Glomerular visceral epithelial cell (primary cell): Measurements from ENCODE around the gene UGGT2.
"Not testable (repeated sequence)": the region's sequence is repeated elsewhere in the genome, so short reads cannot be mapped to it uniquely, and the experiment has no call there.

Source experiments
- DNase-seq: peaks from one replicate; pipeline ENCODE4 v3.0.0-alpha.2; 2016; ENCODE audit errors: extremely low spot score

The UGGT2 gene

DNA sequence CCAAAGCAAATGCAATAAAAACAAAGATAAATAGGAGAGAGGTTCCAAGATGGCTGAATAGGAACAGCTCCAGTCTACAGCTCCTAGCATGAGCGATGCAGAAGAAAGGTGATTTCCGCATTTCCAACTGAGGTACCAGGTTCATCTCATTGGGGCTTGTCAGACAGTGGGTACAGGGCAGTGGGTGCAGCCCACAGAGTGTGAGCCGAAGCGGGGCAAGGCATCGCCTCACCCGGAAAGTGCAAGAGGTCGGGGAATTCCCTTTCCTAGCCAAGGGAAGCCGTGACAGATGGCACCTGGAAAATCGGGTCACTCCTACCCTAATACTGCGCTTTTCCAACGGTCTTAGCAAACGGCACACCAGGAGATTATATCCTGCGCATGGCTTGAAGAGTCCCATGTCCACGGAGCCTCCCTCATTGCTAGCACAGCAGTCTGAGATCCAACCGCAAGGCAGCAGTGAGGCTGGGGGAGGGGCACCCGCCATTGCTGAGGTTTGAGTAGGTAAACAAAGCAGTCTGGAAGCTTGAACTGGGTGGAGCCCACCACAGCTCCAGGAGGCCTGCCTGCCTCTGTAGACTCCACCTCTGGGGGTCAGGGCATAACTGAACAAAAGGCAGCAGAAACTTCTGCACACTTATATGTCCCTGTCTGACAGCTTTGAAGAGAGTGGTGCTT, 6.6 kb downstream of the UGGT2 start:
- not testable (repeated sequence) for DNase-seq

DNA sequence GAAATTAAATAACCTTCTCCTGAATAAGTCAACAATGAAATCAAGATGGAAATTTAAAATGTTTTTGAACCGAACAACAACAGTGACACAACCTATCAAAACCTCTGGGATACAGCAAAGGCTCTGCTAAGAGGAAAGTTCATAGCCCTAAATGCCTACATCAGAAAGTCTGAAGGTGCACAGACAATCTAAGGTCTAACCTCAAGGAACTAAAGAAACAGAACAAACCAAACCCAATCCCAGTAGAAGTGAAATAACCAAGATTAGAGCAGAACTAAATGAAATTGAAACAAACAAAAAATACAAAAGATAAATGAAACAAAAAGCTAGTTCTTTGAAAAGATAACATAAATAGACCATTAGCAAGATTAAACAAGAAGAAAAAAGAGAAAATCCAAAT, 9.0 kb downstream of the UGGT2 start:
- no peak for DNase-seq

DNA sequence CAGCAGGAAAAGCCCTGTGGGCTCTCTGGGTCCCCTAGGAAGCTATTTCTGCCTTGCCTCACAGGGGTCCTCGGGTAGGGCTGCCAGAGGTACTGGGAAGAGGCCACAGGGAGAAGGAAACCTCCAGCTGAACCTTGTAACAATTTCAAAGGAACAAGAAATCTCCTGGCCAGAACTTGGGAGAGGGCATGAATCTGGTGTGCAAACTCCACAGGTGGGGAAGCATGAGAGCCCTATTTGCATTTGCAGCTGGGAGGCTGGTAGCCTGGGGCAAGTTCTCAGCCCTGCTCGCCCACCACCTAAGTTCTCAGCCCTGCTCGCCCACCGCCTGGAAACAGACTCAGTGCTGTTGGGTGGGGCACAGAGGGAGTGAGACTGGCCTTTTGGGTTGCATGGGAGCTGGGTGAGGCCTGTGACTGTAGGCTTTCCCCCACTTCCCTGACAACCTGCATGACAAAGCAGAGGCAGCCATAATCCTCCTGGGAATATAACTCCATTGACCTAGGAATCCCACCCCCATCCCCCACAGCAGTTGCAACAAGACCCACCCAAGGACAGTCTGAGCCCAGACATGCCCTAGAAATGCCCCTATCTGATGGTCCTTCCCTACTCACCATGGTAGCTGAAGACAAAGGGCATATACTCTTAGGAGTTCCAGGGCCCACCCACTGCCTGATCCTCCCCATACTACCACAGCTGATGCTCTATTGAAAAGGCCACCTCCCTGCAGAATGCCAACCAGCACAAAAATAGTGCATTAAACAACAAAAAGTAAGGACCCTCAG, 11.7 kb downstream of the UGGT2 start:
- no peak for DNase-seq

DNA sequence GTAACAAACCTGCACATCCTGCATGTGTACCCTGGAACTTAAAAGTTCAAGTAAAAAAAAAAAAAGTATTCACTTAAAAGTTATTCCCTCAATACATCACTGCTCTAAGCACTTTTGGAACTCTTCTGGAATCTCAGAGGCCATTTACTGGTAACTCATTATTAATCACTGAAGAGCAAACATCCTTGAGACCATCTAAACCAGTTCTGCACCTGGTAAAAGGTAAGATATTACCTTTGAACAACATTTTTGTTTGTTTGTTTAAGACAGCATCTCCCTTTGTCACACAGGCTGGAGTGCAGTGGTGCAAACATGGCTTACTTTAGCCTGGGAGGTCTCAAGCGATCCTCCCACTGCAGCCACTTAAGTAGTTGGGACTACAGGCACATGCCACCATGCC, 16.7 kb downstream of the UGGT2 start:
- no peak for DNase-seq

DNA sequence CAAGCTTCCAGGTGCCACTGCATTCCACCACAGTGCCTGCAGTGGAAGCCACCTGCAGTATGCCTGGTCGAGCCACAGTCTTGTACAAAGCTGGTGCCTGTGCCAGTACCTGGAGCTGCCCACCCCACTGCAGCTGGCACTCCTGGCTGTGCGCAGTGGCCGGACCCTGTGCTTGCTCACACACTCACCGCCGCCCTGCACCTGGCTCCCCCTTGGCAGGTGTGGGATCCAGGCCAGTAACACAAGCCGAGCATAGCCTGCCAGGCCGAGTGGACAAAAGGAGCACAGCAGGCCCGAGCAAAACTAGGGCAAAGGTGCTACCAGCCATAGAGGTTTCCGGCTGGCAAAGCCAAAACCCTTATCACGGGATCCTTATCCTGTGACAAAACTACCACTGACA, 18.5 kb downstream of the UGGT2 start:
- no peak for DNase-seq

DNA sequence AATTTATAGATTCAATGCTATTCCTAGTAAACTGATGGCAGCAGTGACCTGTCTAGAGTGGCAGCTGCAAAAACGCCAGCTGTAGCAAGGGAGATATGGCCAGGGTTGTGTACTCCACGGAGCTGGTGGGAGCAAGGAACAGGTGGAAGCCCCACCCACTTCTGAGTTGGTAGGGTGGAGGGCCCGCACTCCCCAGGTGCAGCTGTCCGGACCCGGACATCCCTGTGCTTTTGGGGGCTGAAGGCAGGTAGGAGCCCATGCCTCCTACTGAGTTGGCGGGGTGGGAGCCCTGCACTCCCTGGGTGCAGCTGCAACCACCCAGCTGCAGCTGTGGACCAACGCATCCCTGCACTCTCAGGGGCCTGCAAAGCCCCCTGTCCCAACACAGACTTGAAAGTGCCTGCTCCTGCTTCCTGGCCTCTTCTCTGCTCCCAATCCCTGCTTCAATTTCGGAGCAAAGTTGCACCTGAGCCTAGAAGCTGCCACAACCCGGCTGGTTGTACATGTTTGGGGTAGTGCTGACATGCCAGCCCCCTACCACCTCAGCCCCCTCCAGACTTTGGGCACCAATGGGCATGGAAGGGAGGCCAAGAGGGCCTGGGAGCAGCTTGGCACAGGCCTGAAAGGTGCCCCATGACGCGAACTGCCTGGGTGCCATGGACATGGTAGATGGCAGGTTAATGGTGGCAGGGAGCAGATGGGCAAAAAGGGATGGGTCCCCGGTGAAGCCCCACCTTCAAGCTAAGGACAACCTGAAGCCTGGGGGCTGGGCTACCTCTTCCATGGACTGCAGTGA, 19.8 kb downstream of the UGGT2 start:
- DNase-seq = no peak

DNA sequence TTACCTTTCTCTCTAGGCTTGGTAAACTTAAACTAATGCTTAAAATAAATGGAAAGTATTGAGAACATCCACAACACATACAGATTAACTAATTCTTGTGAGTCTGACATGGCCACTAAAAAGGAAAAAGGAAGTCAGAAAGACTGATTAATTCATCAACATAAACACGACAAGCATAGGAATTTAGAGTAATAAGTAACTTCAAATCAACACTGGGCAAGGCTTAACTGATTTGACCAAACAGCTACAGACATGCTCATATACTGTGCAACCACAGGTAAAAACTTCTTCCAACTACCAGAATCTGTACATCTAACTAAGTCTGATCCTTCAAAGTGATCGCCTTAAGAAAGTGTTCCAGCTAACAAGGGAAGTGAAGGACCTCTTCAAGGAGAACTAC, 20.5 kb downstream of the UGGT2 start:
- no peak for DNase-seq

DNA sequence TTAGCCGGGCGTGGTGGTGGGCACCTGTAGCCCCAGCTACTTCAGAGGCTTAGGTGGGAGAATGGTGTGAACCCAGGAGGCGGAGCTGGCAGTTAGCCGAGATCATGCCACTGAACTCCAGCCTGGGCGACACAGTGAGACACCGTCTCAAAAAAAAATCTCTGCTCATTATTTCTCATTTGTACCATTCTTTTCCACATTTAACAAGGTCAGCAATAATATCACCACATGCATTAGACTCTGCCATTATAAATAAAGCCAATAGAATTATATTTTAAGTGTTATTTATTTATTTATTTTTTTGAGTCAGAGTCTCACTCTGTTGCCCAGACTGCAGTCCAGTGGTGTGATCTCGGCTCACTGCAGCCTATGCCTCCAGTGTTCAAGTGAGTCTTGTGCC, 24.2 kb downstream of the UGGT2 start:
- no peak for DNase-seq

DNA sequence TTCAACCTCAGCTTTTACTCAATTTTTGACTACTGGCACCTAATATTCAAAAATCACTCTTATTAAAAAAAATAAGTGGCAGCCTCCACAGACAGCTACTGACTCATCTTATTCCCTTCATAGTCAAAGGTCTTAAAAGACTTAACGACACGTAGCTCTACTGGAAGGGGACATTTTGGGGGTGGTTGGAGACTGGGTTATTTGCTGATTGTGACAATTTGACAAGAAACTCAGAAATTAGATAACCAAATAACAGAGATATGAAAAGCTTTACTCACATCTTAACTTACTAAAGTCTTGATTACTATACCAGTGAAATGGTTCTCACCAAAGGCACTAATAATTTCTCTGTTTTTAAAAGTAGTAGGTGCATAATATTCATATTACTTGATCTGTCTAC, 25.7 kb downstream of the UGGT2 start:
- DNase-seq = no peak

DNA sequence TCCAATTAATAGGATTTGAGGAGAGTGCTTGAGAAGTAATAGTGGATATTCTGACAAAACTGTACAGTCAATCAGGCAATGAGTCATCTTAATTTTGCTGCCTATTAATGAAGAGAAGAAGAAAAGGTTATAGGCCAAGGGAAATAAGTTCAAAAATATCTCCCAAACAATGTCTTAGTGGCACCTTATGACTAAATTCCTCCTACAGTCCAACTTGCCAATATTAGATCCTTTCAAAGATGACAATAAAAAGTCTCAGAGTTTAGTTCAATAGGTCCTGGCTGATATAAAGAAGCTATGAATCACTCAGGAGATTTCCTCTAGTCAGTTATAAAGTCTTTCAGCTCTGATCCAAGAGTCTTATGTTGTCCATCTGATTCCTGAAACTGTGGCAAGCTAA, 27.9 kb downstream of the UGGT2 start:
- DNase-seq = no peak

DNA sequence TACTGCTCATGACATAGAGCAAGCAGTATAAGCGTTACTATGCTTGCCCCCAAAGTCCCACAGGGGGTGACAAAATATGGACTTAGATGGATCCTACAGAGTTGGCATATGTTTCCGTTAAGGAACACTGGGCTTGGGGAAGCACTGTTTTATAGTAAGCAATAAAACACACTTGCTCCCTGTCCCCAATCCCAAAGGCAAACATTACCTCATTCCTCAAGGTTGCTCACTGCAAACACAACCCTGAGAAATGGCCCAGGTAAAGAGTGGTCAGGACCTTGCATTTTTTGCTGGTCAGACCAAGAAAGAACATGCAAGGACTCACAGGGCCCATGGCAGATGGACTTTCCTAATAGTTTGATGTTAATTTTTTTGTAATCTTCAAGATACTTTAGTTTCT, 32.3 kb downstream of the UGGT2 start:
- DNase-seq = no peak

DNA sequence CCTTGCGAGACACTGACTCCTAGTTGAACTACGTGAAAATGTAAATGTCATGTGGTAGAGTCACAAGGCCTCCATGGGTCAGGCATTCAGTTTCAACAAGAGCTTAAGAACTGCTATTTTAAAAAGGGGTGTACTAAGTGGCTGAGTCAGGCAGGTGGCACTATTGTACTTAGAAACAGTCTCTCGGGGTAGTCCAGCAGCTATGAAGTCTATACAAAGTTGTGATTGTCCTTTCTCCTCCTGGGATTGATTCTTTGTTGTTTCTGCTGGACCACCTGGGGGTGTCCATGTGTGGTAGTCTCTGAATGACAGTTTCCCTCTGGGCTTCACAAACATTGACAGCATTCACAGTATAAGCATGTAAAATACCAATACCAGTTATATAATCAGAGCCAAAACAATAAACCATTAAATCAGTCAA, 33.0 kb downstream of the UGGT2 start:
- peak; percentile 58 for DNase-seq

DNA sequence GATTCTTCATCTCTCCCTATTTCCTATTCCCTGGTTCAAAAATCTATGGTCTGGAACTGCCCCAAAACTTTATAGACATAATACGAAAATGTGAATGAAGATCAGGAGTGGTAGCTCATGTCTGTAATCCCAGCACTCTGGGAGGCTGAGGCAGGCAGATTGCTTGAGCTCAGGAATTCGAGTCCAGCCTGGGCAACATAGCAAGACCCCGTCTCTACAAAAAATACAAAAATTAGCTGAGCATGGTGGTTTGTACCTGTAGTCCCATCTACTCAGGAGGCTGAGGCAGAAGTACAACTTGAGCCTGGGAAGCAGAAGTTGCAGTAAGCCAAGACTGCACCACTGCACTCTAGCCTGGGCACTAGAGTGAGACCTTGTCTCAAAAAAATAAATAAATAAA, 35.1 kb downstream of the UGGT2 start:
- DNase-seq = no peak

DNA sequence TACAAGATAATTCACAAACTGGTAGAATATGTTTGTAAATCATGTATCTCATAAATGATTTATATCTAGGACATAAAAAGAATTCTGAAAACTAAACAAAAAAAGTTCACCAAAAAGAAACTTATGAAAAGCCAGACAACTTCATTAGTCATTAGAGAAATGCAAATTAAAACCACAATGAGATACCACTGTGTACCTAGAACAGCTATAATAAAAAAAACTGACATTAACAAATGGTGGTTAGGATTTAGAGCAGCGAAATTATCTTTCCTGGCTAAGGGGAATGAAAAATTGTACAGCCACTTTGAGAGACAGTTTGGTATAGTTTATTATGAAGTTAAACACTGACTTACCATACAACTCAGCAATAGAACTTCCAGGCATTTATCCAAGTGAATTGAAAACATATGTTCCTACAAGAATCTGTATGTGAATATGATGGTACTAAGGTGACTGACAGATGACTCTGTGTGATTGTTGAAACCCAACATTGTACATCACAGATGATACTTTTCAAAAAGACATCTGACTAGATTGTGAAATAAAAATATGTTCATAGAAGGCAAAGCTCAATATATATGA, 41.8 kb downstream of the UGGT2 start:
- no peak for DNase-seq

DNA sequence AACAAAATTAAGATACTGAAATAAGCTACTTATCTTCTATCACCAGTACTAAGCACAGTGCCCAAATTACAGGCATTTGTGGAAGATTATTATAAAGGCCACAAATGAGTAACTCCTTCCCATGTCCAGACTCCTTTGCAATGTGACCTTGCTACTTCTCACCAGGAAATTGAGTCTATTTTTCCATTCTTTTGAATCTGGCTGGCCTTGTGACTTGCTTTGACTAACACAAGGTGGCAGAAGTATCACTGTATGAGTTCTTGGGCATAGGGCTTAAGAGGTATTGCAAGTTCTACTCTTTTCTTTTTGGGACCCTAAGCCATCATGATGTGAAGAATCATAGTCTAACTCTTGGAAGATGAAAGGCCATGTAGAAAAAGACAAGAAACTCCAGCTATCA, 49.9 kb downstream of the UGGT2 start:
- DNase-seq = no peak

DNA sequence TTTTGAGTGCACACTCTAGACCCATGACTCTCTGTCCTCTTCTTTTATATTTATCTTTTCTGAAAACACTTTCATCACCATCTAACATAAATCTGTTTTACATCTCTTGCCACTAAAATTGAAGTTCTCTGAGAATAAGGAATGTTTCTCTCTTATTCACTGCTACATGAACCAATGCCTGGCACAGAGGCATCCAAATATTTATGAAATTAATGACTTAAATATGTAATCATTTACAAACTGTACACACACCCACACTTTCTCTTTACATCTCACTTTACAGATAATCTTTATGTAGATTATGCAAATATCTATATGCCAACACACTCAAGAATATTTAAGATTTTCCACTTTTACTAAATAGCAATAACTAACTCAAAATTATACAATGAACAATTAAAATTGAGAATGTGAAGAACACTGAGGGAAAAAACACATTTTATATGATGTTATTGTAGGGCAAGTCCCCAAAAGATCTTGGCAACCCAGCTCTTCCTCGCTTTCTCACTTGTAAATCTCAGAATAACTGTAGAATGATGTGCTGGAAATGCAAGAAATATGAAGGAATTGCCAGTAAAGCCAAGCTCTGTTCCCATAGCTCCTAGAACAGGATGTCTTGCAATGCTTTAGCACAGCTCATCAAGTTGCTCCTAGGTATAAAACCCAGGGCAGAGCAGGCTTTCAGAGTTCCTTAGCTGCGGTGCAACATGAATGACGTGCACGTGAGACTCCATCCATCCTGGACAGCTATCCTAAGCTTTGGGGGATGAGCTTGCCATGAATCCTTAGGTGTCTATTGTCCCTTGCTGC, 50.7 kb downstream of the UGGT2 start:
- DNase-seq = no peak

DNA sequence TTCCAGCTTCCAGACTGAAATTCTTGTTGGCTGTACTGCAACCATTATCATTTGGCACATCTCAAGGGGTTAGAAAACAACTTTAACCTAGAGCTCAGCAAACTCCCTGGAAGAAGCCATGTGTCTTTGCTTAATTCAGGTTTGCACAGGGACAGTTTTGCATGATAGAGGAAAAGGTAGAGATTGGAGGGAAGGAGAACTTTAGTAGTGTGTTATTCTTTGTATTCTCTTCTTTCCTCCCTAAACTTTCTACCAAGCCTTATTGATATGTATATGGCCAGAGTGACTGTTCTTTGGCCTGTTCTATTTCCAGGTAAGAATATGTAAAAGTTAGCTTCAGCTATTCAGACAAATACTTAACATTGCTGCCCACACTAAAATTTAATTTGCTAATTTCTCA, 53.1 kb downstream of the UGGT2 start:
- no peak for DNase-seq

DNA sequence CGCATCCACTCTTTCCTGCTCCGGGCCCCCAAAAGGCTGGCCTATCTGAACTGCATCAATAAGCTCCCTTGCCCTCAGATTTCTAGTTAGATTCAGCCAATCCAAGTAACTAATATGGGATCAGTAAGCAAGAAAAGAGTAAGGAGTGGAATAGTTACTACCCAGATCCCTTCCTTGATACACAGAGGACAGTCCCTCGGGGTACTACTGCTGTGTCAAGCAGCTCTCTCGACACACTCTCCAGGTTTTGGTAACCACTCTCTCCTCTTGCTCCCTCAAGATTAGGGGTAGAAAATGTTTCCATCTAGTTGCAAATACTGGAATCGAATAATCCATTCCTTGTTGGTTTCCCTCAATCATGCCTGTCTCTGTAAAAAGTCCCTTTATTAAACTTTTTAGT, 65.4 kb downstream of the UGGT2 start:
- DNase-seq = no peak

DNA sequence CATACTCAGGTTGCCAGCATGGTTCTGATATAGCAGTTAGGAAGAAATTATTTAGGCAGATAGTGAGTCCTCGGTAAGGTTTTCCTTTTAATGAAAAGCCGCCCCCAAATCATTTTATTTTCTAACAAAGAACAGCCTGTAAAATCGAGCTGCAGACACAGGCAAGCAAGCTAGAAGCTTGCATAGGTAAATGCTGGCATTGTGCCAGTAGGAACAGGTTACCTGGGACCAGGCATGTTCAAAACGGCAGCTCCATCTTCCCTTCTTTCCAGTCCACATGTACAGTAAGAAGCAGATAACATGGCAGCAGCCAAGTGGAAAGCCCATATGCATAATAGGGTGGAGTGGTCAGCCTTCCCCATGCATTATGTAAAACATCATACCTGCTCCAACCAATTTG, 71.1 kb downstream of the UGGT2 start:
- DNase-seq = no peak

DNA sequence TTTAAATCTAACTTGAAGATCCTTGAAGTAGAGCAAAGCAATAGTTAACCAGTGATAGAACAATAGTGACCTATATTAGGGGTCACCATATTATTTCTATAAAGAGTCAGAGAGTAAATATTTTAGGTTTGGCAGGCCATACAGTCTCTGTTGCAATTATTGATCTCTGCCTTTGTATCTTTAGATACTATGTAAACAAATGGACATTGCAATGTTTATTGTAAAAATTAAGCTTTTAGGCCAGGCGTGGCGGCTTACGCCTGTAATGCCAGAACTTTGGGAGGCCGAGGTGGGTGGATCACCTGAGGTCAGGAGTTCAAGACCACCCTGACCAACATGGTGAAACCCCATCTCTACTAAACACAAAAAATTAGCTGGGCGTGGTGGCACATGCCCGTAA, 80.5 kb downstream of the UGGT2 start:
- not testable (repeated sequence) for DNase-seq

DNA sequence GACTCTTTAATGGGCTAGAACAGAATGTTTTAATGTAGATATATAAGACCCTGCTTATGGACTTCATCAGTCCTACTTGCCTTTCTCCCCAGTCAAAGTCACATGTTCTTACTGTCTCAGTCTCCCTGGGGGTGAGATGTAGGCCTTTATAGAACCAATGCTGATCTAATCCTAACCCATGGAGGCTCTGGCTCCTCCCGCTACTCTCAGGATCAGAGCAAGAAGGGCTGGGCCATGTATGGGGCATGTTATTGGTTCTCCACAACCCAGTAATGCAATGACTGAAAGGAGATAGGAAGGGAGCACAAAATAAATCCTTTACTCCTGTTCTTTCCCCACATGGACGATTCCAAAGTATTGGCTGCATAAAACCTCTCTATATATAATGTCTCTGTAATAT, 82.3 kb downstream of the UGGT2 start:
- no peak for DNase-seq

DNA sequence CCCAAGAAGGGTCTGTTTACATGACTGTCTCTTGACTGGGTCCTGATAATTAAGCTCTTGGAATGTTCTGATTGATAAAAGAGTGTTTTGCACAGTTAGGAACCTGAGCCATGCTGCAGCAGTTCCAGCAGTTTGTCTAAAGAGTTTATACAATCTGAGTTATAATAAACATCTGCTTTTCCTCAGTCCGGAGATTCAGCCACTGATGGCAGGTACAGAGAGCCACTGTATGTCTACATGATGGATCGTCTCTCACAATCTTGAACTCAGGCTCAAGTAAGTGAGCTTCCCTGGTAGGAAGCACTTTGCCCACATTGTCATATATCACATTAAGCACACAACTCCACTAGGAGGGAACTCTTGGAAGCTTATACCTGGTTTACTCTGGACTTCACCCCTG, 84.3 kb downstream of the UGGT2 start:
- no peak for DNase-seq
